CD4-positive, CD25-positive, alpha-beta regulatory T cell (primary cell): ENCODE results near the gene HK1. TPM values are rescaled to one million over a fixed set of nuclear protein-coding genes. Genes with fewer than 3 reads are reported as not detected.
"Not testable (repeated sequence)": the region's sequence is repeated elsewhere in the genome, so short reads cannot be mapped to it uniquely, and the experiment has no call there.

Source experiments
- ATAC-seq, 2 donors: fragments of 150-1000 bp; cut with Tn5 transposase; one replicate each; pipeline ENCODE4 v1.10.0; 2021; ENCODE audit warnings: low read depth in 2 of 2, moderate number of reproducible peaks in 2 of 2, moderate library complexity in 1 of 2
- DNase-seq, 3 donors: peaks; one replicate each; pipeline versions ENCODE4 v3.0.0 to v3.0.0-alpha.2; 2012 to 2022; ENCODE audit warnings: mixed read lengths in 1 of 3
- H3K27ac ChIP-seq: one replicate; pipeline ENCODE4 v1.7.0; 2013; ENCODE audit warnings: mild to moderate bottlenecking, low read length; ENCODE audit not compliant: insufficient read depth, poor library complexity, severe bottlenecking
- H3K27me3 ChIP-seq: one replicate; pipeline ENCODE4 v1.7.0; 2013; ENCODE audit warnings: low read length; ENCODE audit not compliant: control insufficient read depth, insufficient read depth
- H3K36me3 ChIP-seq: one replicate; pipeline ENCODE4 v1.7.0; 2013; ENCODE audit warnings: mild to moderate bottlenecking, low read length, moderate library complexity; ENCODE audit not compliant: control insufficient read depth, insufficient read depth
- H3K4me1 ChIP-seq: 2 replicates; pipeline ENCODE4 v1.7.0; 2013; ENCODE audit warnings: mild to moderate bottlenecking, low read length; ENCODE audit not compliant: insufficient read depth, control insufficient read depth, poor library complexity, severe bottlenecking
- H3K4me3 ChIP-seq: one replicate; pipeline ENCODE4 v1.7.0; 2013; ENCODE audit warnings: low read depth, mild to moderate bottlenecking, low read length, moderate library complexity
- H3K9me3 ChIP-seq, 2 experiments: 1 replicate in 1 of 2; 2 replicates in 1 of 2; pipeline ENCODE4 v1.7.0; 2013; ENCODE audit warnings: low read length in 2 of 2, mild to moderate bottlenecking in 1 of 2, moderate library complexity in 1 of 2; ENCODE audit not compliant: control insufficient read depth in 2 of 2
- H3K27ac Mint-ChIP-seq, 3 donors: one replicate each; pipeline ENCODE4 v1.8.0; 2020 to 2022; ENCODE audit warnings: mild to moderate bottlenecking in 3 of 3, mixed read lengths in 3 of 3, moderate library complexity in 2 of 3
- H3K27me3 Mint-ChIP-seq: one replicate; pipeline ENCODE4 v1.8.0; 2022; ENCODE audit warnings: mild to moderate bottlenecking, mixed read lengths
- H3K36me3 Mint-ChIP-seq: one replicate; pipeline ENCODE4 v1.8.0; 2020; ENCODE audit warnings: mixed read lengths
- H3K4me1 Mint-ChIP-seq, 4 donors: one replicate each; pipeline ENCODE4 v1.8.0; 2020 to 2022; ENCODE audit warnings: mixed read lengths in 4 of 4, mild to moderate bottlenecking in 1 of 4
- H3K4me3 Mint-ChIP-seq, 4 donors: one replicate each; pipeline ENCODE4 v1.8.0; 2020 to 2022; ENCODE audit warnings: mild to moderate bottlenecking in 4 of 4, mixed read lengths in 4 of 4, moderate library complexity in 3 of 4
- H3K9me3 Mint-ChIP-seq, 7 donors: one replicate each; pipeline ENCODE4 v1.8.0; 2020 to 2022; ENCODE audit warnings: mixed read lengths in 7 of 7, mild to moderate bottlenecking in 3 of 7, moderate library complexity in 2 of 7
- polyA plus RNA-seq, 4 donors: library from polyadenylated mRNA; unstranded; fragments of 300-500 nt; fragmentation: Illumina TruSeq; gene quantifications; one replicate each; pipeline ENCODE4 v1.2.3, GENCODE V29; 2021
- total RNA-seq: library from RNA; stranded (reverse); gene quantifications from one replicate; pipeline ENCODE4 v1.2.3, GENCODE V29; 2022

HK1 gene
- total and polyA plus RNA-seq, 5 donors from 2014 or later, result 86.4 to 115 (median 102) TPM

GRCh38 chr10:69445041-69445440 is 166.7 kb downstream of the HK1 start:
- H3K27ac ChIP-seq, result no peak overlapping the region
- peaks cover 4 to 13% (median 6%) of the 10 kb centered on the region in 4 donors for H3K4me1 Mint-ChIP-seq

GRCh38 chr10:69446229-69446628 is 167.9 kb downstream of the HK1 start:
- H3K27me3 Mint-ChIP-seq, result peaks cover 8% of the 10 kb centered on the region
- no peak overlapping the region for H3K27ac ChIP-seq
- H3K4me1 ChIP-seq, result peaks cover 3% of the 10 kb centered on the region
- no peaks in the 10 kb centered on the region for H3K36me3 Mint-ChIP-seq
- H3K27me3 ChIP-seq, result no peaks in the 10 kb centered on the region
- peaks cover 0 to 1% (median 0%) of the 10 kb centered on the region in 7 donors for H3K9me3 Mint-ChIP-seq
- H3K4me1 Mint-ChIP-seq, result peaks cover 4 to 14% (median 10%) of the 10 kb centered on the region in 4 donors
- ATAC-seq, result no peak
- no peaks in the 10 kb centered on the region for H3K9me3 ChIP-seq
- DNase-seq, result no peak
- no peak overlapping the region for H3K4me3 Mint-ChIP-seq
- H3K36me3 ChIP-seq, result no peaks in the 10 kb centered on the region
- no peak overlapping the region for H3K27ac Mint-ChIP-seq
- no peak overlapping the region for H3K4me3 ChIP-seq

More at GRCh38 chr10:69445041-69445440, 166.7 kb downstream of the HK1 start:
- Mint-ChIP-seq H3K4me3 (no peak overlapping the region), H3K27ac (no peak overlapping the region), H3K36me3 (no peaks in the 10 kb centered on the region), H3K27me3 (peaks cover 8% of the 10 kb centered on the region), H3K9me3 (peaks cover 0 to 1% (median 0%) of the 10 kb centered on the region in 7 donors)
- Histone ChIP-seq H3K4me1 (no peaks in the 10 kb centered on the region), H3K9me3 (no peaks in the 10 kb centered on the region), H3K36me3 (no peaks in the 10 kb centered on the region), H3K27me3 (no peaks in the 10 kb centered on the region), H3K4me3 (no peak overlapping the region)
- ATAC-seq, result no peak
- DNase-seq, result no peak

DNA sequence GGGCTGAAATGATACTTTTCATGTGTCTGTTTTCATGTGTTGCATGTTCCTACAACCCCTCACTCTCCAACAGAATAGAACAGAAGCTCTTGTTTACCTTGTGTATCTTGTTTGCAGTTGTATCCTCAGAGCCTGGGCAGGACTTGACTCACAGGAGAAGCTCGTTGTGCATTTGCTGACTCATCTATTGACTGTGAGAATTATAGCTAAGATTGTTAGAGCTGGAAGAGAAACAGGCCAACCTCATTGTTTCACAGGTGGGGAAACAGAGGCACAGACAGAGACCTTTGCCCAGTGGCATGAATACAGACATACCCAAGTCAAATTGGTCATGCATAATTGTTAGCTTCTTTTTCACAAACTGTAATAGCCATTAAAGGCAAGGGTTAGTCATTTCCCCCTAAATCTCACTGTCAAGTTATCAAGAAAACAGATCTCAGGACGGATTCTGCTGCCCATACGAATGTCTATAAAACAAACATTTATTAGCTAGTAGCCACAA is 168.4 kb downstream of the HK1 start:
- Histone ChIP-seq H3K27me3 (no peaks in the 10 kb centered on the region), H3K4me3 (no peak overlapping the region), H3K27ac (no peak overlapping the region), H3K36me3 (no peaks in the 10 kb centered on the region), H3K9me3 (no peaks in the 10 kb centered on the region), H3K4me1 (peaks cover 7% of the 10 kb centered on the region)
- Mint-ChIP-seq H3K27ac (no peak overlapping the region), H3K27me3 (peaks cover 8% of the 10 kb centered on the region), H3K36me3 (no peaks in the 10 kb centered on the region), H3K4me1 (peaks cover 4 to 14% (median 10%) of the 10 kb centered on the region in 4 donors), H3K4me3 (no peak overlapping the region), H3K9me3 (peaks cover 0 to 1% (median 0%) of the 10 kb centered on the region in 7 donors)
- DNase-seq (peak in 1 of 3 donors; percentile 29), ATAC-seq (no peak)

- H3K36me3 ChIP-seq, result no peaks in the 10 kb centered on the region
- no peak overlapping the region for H3K4me3 ChIP-seq
- no peaks in the 10 kb centered on the region for H3K27me3 ChIP-seq
- DNase-seq (peak in 2 of 3 donors; percentile 31 to 78), ATAC-seq (peak in 1 of 2 donors; percentile 60)
- Mint-ChIP-seq H3K9me3 (peaks cover 0 to 1% (median 0%) of the 10 kb centered on the region in 7 donors), H3K4me3 (peak overlapping the region; percentile 59 to 66 (median 64)), H3K36me3 (no peaks in the 10 kb centered on the region), H3K27me3 (peaks cover 13% of the 10 kb centered on the region), H3K4me1 (peaks cover 4 to 19% (median 13%) of the 10 kb centered on the region in 4 donors), H3K27ac (peak overlapping the region in 1 of 3 donors; percentile 56)
- no peaks in the 10 kb centered on the region for H3K9me3 ChIP-seq
- H3K4me1 ChIP-seq, result peaks cover 13% of the 10 kb centered on the region
- no peak overlapping the region for H3K27ac ChIP-seq
These were observed 171.5 kb downstream of the HK1 start for GRCh38 chr10:69449841-69450240.

GRCh38 chr10:69450395-69450794 is 172.1 kb downstream of the HK1 start:
- not testable (repeated sequence) for H3K27me3 ChIP-seq, H3K9me3 Mint-ChIP-seq, H3K36me3 ChIP-seq, H3K27ac ChIP-seq, H3K36me3 Mint-ChIP-seq, H3K4me3 Mint-ChIP-seq, DNase-seq, H3K4me3 ChIP-seq, H3K9me3 ChIP-seq, ATAC-seq, H3K27ac Mint-ChIP-seq
- Mint-ChIP-seq H3K4me1 (peaks cover 4 to 19% (median 13%) of the 10 kb centered on the region in 4 donors), H3K27me3 (peaks cover 13% of the 10 kb centered on the region)
- H3K4me1 ChIP-seq, result peaks cover 13% of the 10 kb centered on the region

GRCh38 chr10:69451209-69451783 is 173.0 kb downstream of the HK1 start, which contains the start of gene TSPAN15:
Gene TSPAN15 (plus strand): TSS chr10:69451465. CDS start chr10:69451595, 130 bp downstream.
- Histone ChIP-seq H3K4me3 (peak within 1 kb of the TSS; percentile 51), H3K4me1 (peaks cover 13% of the 10 kb centered on the region), H3K27me3 (no peaks in the 10 kb centered on the region), H3K36me3 (no peaks in the 10 kb centered on the region), H3K9me3 (no peaks in the 10 kb centered on the region), H3K27ac (peak within 1 kb of the TSS; percentile 14)
- peaks cover 13% of the 10 kb centered on the region for H3K27me3 Mint-ChIP-seq
- peak; percentile 85 to 89 for ATAC-seq
- H3K9me3 Mint-ChIP-seq, result no peaks in the 10 kb centered on the region
- H3K27ac Mint-ChIP-seq, result peak within 1 kb of the TSS; percentile 68 to 93 (median 83)
- DNase-seq, result peak; percentile 67 to 88 (median 76)
- H3K4me1 Mint-ChIP-seq, result peaks cover 4 to 19% (median 13%) of the 10 kb centered on the region in 4 donors
- H3K4me3 Mint-ChIP-seq, result peak within 1 kb of the TSS; percentile 78 to 94 (median 88)
- no peaks in the 10 kb centered on the region for H3K36me3 Mint-ChIP-seq
